Activated gamma-delta T cell treated with Interleukin-2 at 50 U/mL for 16 hours (primary cell): ENCODE measurements around the gene FFAR4.

Source experiments
- DNase-seq: peaks from one replicate; pipeline ENCODE4 v3.0.0-alpha.2; 2020

The FFAR4 gene

GRCh38 chr10:93601146-93601773 lies 34.8 kb downstream of the FFAR4 start, which contains the start of gene RBP4:
TSS of gene RBP4 (minus strand) at chr10:93601235. CDS start at chr10:93601028, 207 bp downstream.
- no peak for DNase-seq

- DNase-seq: no peak
Measured at GRCh38 chr10:93601774-93602162, 35.3 kb downstream of the FFAR4 start.

GRCh38 chr10:93603023-93603422 lies 36.6 kb downstream of the FFAR4 start:
- DNase-seq: no peak

- no peak for DNase-seq
Measured at GRCh38 chr10:93604146-93604545, 37.7 kb downstream of the FFAR4 start.

GRCh38 chr10:93608421-93608820 lies 42.0 kb downstream of the FFAR4 start:
- DNase-seq: no peak

- DNase-seq: no peak
Measured at GRCh38 chr10:93612311-93612710, 45.8 kb downstream of the FFAR4 start, which contains the start of gene PDE6C. TSS of gene PDE6C (plus strand) at chr10:93612537. CDS start at chr10:93612726, 189 bp downstream.

GRCh38 chr10:93613126-93613525 lies 46.7 kb downstream of the FFAR4 start:
- DNase-seq: no peak

- no peak for DNase-seq
Measured at GRCh38 chr10:93614101-93614825, 47.8 kb downstream of the FFAR4 start.

- DNase-seq: no peak
Measured at GRCh38 chr10:93615576-93616235, 49.2 kb downstream of the FFAR4 start.

GRCh38 chr10:93620925-93621324 lies 54.5 kb downstream of the FFAR4 start:
- no peak for DNase-seq

- DNase-seq: no peak
Measured at GRCh38 chr10:93622942-93623341, 56.5 kb downstream of the FFAR4 start.

- DNase-seq: no peak
Measured at GRCh38 chr10:93628858-93629257, 62.4 kb downstream of the FFAR4 start.

GRCh38 chr10:93629647-93630305 lies 63.3 kb downstream of the FFAR4 start:
- no peak for DNase-seq

- DNase-seq: no peak
Measured at GRCh38 chr10:93630625-93631557, 64.4 kb downstream of the FFAR4 start.
